Skeletal muscle tissue (tissue), 4 donors: ENCODE measurements around the gene CPOX. TPM values are rescaled to one million over a fixed set of nuclear protein-coding genes. Genes with fewer than 3 reads are reported as not detected.

Experiments
- H3K27ac ChIP-seq: one replicate; pipeline ENCODE4 v1.7.0; 2013; ENCODE audit warnings: mild to moderate bottlenecking, low read depth, low read length, inconsistent platforms
- H3K27me3 ChIP-seq, 3 donors: one replicate each; pipeline ENCODE4 v1.7.0; 2013; ENCODE audit warnings: low read length in 3 of 3; ENCODE audit not compliant: control insufficient read depth in 3 of 3, insufficient read depth in 3 of 3
- H3K36me3 ChIP-seq, 3 donors: one replicate each; pipeline ENCODE4 v1.7.0; 2013; ENCODE audit warnings: low read length in 3 of 3; ENCODE audit not compliant: control insufficient read depth in 3 of 3, insufficient read depth in 3 of 3
- H3K4me1 ChIP-seq, 3 donors: one replicate each; pipeline ENCODE4 v1.7.0; 2013; ENCODE audit warnings: low read length in 3 of 3, mild to moderate bottlenecking in 3 of 3; ENCODE audit not compliant: control insufficient read depth in 3 of 3, insufficient read depth in 3 of 3
- H3K4me3 ChIP-seq, 3 donors: one replicate each; pipeline ENCODE4 v1.7.0; 2013; ENCODE audit warnings: low read length in 3 of 3
- H3K9ac ChIP-seq, 3 donors: one replicate each; pipeline ENCODE4 v1.7.0; 2013; ENCODE audit warnings: low read length in 3 of 3, mild to moderate bottlenecking in 3 of 3, moderate library complexity in 2 of 3, low read depth in 1 of 3
- H3K9me3 ChIP-seq, 3 donors: one replicate each; pipeline ENCODE4 v1.7.0; 2013; ENCODE audit warnings: low read length in 3 of 3; ENCODE audit not compliant: control insufficient read depth in 3 of 3
- total RNA-seq: library from RNA; depleted of rRNA; stranded (reverse); fragments of >200 nt; gene quantifications from one replicate; pipeline ENCODE4 v1.2.3, GENCODE V29; 2014
- donor health status: Osteomylitis.

Gene CPOX
- total RNA-seq, 1 donor from 2014 or later: 13.6 TPM

DNA sequence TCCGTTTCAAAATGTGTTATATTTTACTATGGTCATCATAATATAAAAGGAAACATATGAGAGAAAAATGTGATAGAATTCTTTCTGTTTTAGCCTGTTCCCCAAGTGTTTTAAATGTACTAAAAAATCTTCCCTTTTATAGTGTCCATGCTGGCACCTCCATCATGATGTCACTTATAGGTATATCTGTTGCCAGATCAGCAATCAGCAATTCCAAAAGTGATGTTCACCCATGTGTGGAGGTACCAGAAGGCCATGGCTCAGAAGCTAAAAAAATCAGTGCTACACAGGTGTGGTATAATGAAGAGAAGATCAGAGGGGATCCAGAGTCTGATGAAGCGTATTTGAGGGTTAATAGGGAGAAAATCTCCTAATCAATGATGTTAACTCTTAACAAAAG is 62.7 kb downstream of the CPOX start:
- Histone ChIP-seq H3K27me3 (no peaks in the 10 kb centered on the region), H3K4me3 (no peak overlapping the region), H3K27ac (no peak overlapping the region), H3K9ac (no peak overlapping the region), H3K36me3 (no peaks in the 10 kb centered on the region), H3K9me3 (no peaks in the 10 kb centered on the region), H3K4me1 (no peaks in the 10 kb centered on the region)

DNA sequence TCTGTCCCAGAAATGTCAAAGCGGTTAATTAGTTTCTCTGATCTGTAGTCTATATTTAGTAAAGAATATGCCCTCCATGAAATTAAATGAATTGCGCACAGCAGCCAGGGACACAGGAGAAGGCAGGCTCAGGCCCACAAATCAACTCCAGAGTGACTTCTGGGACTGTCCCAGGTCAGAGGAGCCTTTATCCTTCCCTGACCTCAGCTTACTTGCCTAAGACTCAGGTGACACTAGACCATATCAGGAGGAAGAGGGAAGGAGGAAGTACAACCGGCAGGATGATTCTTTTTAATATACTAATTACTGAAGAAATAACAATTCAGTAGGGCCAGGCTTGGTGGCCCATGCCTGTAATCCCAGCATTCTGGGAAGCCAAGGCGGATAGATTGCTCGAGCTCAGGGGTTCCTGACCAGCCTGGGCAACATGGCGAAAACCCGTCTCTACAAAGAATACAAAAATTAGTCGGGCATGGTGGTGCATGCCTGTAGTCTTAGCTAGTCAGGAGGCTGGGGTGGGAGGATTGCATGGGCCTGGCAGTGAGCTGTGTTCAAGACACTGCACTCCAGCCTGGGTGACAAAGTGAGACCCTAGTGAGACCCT is 63.5 kb downstream of the CPOX start:
- no peaks in the 10 kb centered on the region for H3K4me1 ChIP-seq
- H3K36me3 ChIP-seq: no peaks in the 10 kb centered on the region
- H3K9ac ChIP-seq: no peak overlapping the region
- H3K27ac ChIP-seq: no peak overlapping the region
- H3K27me3 ChIP-seq: no peaks in the 10 kb centered on the region
- H3K4me3 ChIP-seq: no peak overlapping the region
- H3K9me3 ChIP-seq: no peaks in the 10 kb centered on the region

Other genes starting within 250 kb of the CPOX start
- gene OR5K4, start 239.8 kb downstream of the CPOX start, total RNA-seq: not detected
- not detected for gene OR5K3, start 202.9 kb downstream of the CPOX start, total RNA-seq
- not detected for gene OR5K1, start 130.4 kb downstream of the CPOX start, total RNA-seq
- gene OR5K2, start 95.9 kb downstream of the CPOX start, total RNA-seq: not detected
- 63.7 TPM for gene CLDND1, start 70.7 kb downstream of the CPOX start, total RNA-seq
- not detected for gene GPR15, start 61.6 kb downstream of the CPOX start, total RNA-seq
- 14.1 TPM for gene ST3GAL6, start 169.7 kb upstream of the CPOX start, total RNA-seq